Esophagus mucosa (tissue), 1 donor: ENCODE results near the gene PPP2R5A. TPM values are rescaled to one million over a fixed set of nuclear protein-coding genes. Genes with fewer than 3 reads are reported as not detected.
"Not testable (repeated sequence)": the region's sequence is repeated elsewhere in the genome, so short reads cannot be mapped to it uniquely, and the experiment has no call there.

Experiments used
- ATAC-seq: fragments of 200-7000 bp; cut with Tn5 transposase; one replicate; pipeline ENCODE4 v1.9.1; 2020
- total RNA-seq: library from RNA; stranded (reverse); gene quantifications from one replicate; pipeline ENCODE4 v1.2.4, GENCODE V29; 2023
- donor health status: DM: yes; HTN: yes; CAD: no.

Gene PPP2R5A
- total RNA-seq, 1 donor from 2014 or later, result 55.7 TPM

DNA sequence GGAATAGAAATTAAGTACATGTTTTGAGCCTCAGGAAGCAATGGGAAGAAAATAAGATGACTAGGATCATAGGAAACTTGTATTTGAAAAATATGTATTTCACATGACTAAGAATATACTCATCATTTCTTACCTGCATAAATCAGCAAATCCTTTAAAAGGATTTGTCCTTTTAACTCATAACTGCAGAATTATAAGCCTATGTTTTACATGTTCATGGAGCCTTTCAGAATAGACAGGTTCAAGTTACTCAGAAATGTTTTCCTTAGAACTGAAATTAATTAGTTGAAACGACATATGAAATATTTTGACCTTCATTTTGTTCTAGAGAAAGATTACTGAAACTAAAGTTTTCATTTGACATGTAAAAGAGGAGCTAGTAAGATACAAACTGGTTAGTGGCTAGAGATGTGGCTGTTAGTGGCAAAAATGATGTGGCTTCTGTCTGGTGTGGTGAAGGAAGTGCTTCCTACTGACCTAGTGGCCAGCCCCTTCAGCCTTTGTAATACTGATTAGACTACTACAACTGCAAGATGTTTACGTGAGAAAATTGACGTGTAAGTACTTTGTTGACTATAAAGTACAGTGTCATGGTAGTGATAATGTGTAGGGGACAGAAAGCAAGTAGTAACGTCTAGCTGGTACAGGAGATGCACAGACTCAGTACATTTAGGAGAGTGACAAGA lies 74.7 kb downstream of the PPP2R5A start:
- ATAC-seq, result no peak

DNA sequence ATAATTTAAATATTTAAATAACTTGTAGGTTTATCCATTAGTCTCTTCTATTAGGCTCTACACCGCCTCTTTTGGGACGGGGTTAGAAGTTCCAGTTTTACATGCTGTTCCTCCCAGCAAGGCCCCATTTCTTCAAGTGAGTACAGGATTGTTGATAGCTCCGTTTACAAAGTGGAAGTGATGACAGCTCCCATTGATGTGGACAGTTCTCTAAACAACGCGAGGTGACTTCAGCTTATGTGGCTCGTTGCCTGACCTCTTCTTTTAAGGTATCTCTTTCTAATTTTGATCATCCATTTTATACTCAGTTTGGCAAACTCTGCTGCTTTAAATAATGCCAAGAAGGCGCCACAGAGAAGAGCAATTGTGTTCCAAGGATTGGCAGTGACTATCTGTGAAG lies 79.8 kb downstream of the PPP2R5A start:
- ATAC-seq, result no peak

DNA sequence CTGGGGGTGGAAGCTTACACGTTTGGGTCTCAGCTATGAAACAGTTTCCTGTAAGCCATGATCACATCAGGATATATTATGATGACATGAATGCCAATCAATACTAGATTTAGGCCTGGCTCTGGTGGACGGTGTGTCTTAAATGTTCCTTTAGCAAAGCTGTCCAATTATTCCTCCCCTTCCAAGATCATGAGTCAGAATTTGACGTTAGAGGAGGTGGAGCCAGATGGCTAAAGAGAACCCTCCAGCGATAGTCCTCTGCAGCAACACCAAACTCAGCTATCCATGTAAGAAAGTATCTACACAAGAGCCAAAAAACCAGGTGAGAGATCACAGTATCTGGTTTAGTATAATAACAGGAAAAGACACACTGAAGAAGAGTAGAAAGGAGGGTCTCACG lies 81.7 kb downstream of the PPP2R5A start:
- ATAC-seq, result no peak

DNA sequence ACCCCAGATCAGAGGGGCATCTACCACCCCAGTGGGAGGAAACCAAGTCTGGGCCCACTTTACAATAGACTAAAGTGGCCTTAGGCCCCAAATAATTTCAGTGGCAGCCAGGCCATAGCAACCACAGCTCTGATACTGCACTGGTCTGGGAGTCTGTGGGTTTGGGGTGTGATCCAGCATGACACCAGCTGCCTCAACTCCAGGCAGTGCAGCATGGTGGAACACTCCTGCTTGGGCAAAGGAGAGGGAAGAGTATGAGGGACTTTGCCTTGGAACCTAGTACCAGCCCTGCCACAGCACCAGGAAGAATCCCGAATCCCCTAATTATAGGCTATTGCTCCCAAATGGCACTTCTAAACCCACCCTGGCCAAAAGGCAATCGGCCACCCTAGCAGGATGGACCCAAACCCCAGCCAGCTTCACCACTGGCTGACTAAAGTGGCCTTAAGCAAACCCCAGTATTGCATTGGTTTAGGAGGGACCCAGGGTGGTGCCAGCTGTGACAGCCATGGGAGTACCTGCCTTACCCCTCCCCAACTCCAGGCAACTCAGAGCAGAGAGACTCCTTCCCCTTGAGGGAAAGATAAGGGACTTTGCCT lies 82.4 kb downstream of the PPP2R5A start:
- peak; percentile 53 for ATAC-seq

DNA sequence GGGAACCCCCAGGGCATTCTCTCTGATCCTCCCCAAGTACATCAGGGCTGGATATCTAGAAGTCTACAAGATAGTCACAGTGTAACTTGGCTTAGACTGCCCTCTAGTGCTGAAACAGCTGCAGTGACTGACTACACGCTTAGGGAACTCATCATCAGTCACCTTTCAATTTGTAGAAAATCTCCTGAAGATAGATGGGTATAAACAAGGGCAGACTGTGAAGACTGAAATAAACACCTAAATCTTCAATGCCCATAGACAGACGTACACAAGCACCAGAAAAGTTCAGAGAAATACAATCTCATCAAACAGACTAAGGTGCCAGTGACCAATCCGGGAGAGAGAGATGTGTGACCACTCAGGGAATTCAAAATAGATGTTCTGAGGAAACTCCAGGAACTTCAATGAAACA lies 82.9 kb downstream of the PPP2R5A start:
- peak; percentile 89 for ATAC-seq

DNA sequence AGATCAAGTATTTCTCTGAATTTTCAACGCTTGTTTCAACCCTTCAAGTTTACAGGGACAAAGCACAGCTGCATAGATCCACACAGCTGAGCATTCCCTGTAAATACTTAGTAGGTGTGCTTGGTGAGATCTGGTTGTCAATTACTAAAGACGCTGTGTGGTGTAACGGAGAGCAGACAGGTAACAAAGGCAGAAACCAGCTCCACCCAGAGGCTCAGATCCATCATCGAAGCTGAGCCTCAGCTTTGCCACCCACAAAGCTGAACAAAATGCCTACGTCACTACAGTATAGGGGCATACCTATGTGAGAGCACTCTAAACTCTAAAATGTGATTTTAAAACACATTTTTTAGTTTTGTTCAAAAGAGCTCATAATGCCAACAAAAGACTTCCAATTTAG lies 90.8 kb downstream of the PPP2R5A start:
- ATAC-seq, result no peak

DNA sequence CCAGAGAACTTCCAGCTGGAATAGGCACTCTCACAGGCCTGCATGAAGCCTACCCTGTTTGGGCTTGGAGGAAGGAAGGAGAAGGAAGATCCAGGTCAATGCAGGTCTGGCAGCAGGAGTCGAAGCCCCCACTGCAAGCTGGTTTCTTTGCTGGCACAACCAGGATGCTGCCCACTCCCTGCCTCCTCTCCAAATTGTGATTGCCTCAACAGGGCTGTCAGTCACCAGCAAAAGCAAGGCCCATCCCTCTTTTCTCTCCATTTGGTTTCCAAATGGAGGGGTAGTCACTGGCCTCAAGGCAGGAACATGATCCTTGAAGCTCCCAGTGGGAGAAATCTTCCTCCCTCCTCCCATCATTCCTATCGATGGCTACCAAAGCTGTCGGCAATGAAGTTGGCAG lies 92.4 kb downstream of the PPP2R5A start:
- no peak for ATAC-seq

DNA sequence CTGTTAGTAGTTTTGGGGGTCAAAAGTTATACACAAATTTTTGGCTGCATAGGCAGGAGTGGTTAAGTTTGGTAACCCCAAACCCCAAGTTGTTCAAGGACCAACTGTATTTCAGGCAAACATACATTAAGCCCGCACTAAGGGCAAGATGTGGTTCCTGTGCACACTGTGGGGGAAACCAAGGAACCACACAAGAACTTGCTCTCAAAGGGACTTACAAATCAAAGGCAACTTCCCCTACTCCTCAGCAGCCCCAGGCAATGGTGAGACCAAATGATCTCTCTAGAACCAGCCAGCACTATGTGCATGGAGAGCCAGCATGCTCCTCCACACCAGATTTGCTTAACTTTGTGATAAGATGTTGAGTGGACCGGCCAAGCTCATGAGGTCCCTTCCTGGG lies 94.2 kb downstream of the PPP2R5A start:
- ATAC-seq, result no peak

DNA sequence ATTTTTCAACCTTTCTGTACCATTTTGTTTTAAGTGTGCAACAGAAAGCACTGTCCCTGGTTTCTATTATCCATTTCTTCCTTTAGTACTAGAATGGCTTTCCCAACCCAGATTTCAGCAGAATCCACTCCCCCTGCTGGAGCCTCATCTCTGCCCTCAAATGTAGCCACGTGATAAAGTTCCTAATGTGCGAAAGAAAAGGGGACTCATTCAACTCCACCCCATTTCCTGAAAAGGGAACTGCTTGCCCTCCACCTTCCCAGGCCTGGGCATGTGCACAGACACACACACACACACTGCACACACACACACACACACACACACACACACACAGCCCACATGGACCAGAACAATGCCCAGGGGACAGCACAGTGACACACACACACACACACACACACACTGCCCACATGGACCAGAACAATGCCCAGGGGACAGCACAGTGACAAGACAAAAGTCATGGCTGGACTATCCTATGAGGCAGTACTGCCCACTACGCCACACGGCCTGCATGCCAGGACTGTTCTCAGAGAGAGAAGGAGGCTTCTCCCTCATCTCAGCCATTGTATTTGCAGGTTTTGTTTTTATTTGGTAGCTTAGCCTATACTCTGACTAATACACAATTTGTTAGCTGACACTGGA lies 96.3 kb downstream of the PPP2R5A start:
- ATAC-seq, result no peak

DNA sequence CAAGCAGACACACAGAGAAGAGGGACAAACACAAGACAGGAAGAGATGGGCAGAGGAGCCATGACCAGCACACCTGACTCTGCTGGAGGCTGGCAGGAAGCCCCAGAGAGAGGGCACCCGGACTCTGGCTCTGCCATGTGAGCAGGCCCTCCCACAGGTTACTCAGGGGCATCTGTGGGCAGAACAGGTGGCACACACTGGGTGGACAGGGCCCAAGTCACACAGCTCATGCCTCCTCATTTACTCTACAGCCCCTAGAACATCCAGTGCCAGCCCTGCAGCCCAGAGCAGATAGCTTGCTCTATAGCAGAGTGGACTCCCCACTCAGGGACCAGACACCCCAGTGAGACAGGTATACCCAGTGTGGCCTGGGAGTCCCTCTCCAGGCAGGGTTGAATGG lies 100.8 kb downstream of the PPP2R5A start:
- peak; percentile 23 for ATAC-seq

DNA sequence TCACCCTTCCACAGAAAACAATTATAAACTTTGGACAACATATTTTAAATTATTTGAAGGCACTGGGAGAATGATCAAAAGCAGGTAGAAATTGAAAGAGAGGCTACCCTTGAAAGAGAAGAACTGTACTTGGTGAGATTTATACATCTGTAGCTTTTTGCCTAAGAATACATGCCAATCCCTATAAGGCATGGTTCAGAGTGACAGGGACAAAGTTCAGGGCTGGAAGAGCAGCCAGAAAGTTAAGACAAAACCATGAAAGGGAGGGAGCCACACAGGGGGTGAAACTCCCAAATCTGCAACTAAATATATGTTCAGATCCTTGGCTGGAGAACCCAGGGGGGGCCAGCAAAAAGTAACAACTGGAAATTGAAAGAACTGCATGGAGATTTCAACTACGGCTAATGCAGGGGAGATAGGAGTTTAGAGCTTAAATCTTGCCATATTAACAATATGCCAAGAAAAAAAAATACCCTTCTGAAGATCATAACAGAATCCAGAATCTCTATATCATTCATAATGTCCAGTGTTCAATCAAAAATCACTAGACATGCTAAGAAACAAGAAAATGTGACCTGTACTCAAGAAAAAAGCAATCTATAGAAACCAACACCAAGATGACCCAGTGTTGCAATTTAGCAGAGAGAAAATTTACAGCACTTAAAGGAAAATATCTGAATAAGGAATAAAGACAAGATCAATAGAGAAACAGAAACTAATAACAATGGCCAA lies 103.9 kb downstream of the PPP2R5A start:
- ATAC-seq, result no peak

DNA sequence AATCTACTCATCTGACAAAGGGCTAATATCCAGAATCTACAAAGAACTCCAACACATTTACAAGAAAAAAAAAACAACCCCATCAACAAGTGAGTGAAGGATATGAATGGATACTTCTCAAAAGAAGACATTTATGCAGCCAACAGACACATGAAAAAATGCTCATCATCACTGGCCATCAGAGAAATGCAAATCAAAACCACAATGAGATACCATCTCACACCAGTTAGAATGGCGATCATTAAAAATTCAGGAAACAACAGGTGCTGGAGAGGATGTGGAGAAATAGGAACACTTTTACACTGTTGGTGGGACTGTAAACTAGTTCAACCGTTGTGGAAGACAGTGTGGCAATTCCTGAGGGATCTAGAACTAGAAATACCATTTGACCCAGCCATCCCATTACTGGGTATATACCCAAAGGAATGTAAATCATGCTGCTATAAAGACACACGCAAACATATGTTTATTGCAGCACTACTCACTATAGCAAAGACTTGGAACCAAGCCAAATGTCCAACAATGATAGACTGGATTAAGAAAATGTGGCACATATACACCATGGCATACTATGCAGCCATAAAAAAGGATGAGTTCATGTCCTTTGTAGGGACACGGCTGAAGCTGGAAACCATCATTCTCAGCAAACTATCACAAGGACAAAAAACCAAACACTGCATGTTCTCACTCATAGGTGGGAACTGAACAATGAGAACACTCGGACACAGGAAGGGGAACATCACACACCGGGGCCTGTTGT lies 110.6 kb downstream of the PPP2R5A start:
- ATAC-seq, result not testable (repeated sequence)

DNA sequence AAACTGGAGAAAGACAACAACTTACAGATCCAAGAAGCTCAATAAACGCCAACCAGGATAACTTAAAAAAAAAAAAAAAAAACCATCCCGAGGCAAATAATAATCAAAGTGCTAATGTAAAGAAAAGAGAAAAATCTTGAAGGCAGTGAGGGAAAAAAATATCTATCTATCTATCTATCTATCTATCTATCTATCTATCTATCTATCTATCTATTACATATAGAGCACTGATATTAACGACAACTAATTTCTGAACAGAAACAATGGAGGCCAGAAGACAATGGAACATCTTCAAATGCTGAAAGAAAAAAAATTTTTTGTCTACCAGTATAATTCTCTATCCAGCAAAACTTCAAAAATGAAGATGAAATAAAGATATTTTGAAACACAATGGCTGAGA lies 111.4 kb downstream of the PPP2R5A start:
- ATAC-seq, result no peak

DNA sequence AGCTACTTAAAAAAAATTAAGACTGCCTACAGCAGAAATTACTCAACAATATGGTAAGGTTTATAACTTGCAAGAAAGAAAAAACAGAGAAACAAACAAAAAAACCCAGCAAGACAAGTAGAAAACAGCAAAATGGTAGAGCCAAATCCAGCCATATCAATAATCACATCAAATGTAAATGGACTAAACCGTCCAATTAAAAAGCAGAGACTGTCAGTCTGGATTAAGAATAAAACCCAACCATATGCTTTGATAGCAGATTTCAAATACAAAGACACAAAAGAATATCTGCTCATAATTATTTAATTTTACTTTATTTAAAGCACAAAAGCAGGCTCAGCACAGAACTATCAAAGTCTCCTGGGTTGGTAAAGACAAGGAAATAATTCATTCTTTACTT lies 112.0 kb downstream of the PPP2R5A start:
- no peak for ATAC-seq

DNA sequence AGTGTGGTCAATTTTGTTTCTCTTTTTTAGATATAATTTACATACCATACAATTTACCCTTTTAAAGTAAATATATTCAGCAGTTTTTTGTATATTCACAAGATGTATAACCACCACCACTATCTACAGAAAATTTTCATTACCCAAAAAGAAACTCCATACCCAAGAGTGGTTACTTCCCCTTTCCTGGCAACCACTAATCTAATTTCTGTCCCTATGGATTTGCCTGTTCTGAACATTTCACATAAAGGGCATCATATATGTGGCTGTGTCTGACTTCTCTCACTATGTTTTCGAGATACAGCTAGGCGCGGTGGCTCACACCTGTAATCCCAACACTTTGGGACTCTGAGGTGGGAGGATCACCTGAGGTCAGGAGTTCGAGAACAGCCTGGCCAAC lies 115.8 kb downstream of the PPP2R5A start:
- ATAC-seq, result no peak

DNA sequence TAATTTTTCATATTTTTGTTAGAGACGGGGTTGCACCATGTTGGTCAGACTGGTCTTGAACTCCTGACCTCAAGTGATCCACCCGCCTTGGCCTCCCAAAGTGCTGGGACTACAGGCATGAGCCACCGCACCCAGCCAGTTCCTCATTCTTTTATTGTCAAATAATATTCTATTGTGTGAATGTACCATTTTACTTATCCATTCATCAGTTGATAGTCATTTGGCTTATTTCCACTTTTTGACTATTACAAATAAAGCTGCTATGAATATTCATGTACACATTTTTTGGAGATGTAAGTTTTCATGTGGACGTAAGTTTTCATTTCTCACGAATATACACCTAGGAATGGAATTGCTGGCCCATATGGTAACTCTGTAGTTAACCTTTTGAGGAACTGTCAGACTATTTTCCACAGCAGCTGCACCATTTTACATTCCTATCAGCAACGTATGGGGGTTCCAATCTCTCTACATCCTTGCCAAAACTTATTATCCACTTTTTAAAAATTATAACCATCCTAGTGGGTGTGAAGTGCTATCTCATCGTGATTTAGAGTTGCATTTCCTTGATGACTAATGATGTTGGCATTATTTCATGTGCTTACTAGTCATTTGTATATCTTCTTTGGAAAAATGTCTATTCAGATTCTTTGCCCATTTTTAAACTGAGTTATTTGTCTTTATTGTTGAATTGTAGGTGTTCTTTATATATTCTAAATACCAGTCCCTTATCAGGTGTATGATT lies 116.8 kb downstream of the PPP2R5A start:
- ATAC-seq, result peak; percentile 68

DNA sequence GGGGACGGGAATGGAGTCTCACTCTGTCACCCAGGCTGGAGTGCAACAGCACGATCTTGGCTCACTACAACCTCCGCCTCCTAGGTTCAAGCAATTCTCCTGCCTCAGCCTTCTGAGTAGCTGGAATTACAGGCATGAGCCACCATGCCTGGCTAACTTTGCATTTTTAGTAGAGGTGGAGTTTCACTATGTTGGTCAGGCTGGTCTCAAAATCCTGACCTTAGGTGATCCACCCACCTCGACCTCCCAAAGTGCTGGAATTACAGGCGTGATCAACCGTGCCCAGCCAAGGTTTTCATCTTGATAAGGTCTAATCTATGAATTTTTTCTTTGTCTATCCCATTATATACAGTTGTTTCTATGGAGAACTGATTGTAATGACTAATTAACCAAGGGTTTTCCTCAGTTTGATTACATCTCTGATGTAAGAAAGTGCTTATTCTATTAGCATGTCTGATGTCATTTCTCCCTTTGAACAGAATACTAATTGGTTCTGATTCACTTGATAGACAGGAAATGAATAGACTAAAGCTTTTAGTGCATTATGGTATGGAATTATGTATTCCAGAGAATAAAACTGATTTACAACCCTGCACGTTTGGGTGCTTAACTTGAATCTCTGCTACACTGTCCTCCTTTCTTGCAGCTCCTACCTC lies 117.6 kb downstream of the PPP2R5A start:
- ATAC-seq, result peak; percentile 43

DNA sequence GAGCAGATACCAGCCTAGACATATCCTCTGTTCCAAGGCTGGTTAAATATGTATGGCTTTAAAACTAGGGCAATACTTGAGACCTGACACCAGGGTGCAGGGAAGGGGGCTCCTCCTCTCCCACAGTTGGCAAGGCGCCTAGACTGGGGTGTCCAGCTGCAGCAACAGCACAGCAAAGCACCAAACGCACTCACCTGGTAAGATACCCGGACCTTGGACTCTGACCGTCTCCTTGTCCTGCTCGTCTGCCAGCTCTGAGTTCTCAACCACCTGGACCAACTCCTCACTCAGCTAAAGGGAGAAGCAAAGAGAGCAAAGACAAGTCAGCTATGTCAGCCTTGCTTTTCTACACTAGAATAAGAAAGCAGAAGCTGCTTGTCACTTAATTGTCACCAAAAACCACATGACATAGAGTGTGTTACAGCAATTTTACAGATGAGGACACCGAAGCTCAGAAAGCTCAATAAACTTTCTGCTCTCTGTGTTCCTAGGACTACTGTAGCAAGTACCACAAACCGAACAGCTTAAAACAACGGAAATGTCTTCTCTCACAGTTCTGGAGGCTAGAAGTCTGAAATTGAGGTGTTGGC lies 125.1 kb downstream of the PPP2R5A start:
- ATAC-seq, result no peak
